HepG2 (cell line): ENCODE data around the gene TAS1R3. TPM values are rescaled to one million over a fixed set of nuclear protein-coding genes. Genes with fewer than 3 reads are reported as not detected.

Source experiments
- DR1 ChIP-seq: sonication (generic); formaldehyde crosslinking; IDR thresholded peaks from 2 replicates; pipeline ENCODE4 v1.8.0; 2021; ENCODE audit warnings: mild to moderate bottlenecking, missing genetic modification reagents, inconsistent platforms
- NFKBIZ ChIP-seq: IDR thresholded peaks from 2 replicates; pipeline ENCODE4 v1.6.1; 2018; ENCODE audit warnings: missing genetic modification reagents, missing compliant biosample characterization
- PHF5A ChIP-seq: IDR thresholded peaks from one replicate; pipeline ENCODE4 v1.6.1; 2018; ENCODE audit warnings: low read depth, missing genetic modification reagents; ENCODE audit not compliant: unreplicated experiment
- PRPF4 ChIP-seq: fragments of 200-400 bp; formaldehyde crosslinking; IDR thresholded peaks from 2 replicates; pipeline ENCODE4 v1.6.1; 2016; ENCODE audit warnings: low read length, low read depth; ENCODE audit not compliant: poor library complexity, severe bottlenecking
- RBM39 ChIP-seq: fragments of 200-400 bp; formaldehyde crosslinking; IDR thresholded peaks from one replicate; pipeline ENCODE4 v1.6.1; 2018; ENCODE audit warnings: antibody characterized with exemption, mild to moderate bottlenecking, low read depth, low read length; ENCODE audit not compliant: poor library complexity, severe bottlenecking
- ZNF235 ChIP-seq: sonication (generic); formaldehyde crosslinking; IDR thresholded peaks from 2 replicates; pipeline ENCODE4 v1.8.1; 2023; ENCODE audit warnings: mild to moderate bottlenecking, missing genetic modification reagents, borderline replicate concordance
- polyA plus RNA-seq, 8 experiments: library from polyadenylated mRNA; depleted of rRNA in 3 of 8; stranded (reverse) in 7 of 8; unstranded in 1 of 8; fragments of >200 nt; fragmentation: Illumina TruSeq in 4 of 8; extraction: Trizol in 4 of 8; gene quantifications; 2 replicates each; pipeline versions ENCODE4 v1.2.1 to v1.2.3, GENCODE V29; 2011 to 2016; ENCODE audit warnings: low read depth in 4 of 8, missing spikeins in 1 of 8, mixed read lengths in 1 of 8; ENCODE audit not compliant: insufficient read depth in 1 of 8
- total RNA-seq, 5 experiments: library from RNA; depleted of rRNA; stranded (reverse); fragments of >200 nt; fragmentation: Illumina TruSeq; extraction: Trizol; gene quantifications; 2 replicates each; pipeline ENCODE4 v1.2.3, GENCODE V29; 2016; ENCODE audit warnings: low read depth in 1 of 5
- TF ChIP-seq, protein P1 (sequence below): sonication (generic); formaldehyde crosslinking; IDR thresholded peaks from 2 replicates; pipeline ENCODE4 v1.5.1; 2020; ENCODE audit warnings: missing genetic modification reagents, mild to moderate bottlenecking, borderline replicate concordance
- TF ChIP-seq, protein P2 (sequence below): IDR thresholded peaks from 2 replicates; pipeline ENCODE4 v1.6.1; 2016
- TF ChIP-seq, protein P3 (sequence below): sonication (generic); formaldehyde crosslinking; IDR thresholded peaks from 2 replicates; pipeline ENCODE4 v1.4.0; 2020; ENCODE audit warnings: mild to moderate bottlenecking, missing genetic modification reagents
- TF ChIP-seq, protein P4 (sequence below): sonication (generic); formaldehyde crosslinking; conservative IDR thresholded peaks from 2 replicates; pipeline ENCODE4 v1.4.0; 2020; ENCODE audit warnings: missing genetic modification reagents
- TF ChIP-seq, protein P5 (sequence below): sonication (generic); formaldehyde crosslinking; IDR thresholded peaks from 2 replicates; pipeline ENCODE4 v1.4.0; 2020; ENCODE audit warnings: missing genetic modification reagents

Gene TAS1R3
- total and polyA plus RNA-seq, 2 of the 13 experiments (the other 11 are each of a cell fraction or from before 2014, with no cell fraction given), result 0.13 to 0.15 TPM

DNA sequence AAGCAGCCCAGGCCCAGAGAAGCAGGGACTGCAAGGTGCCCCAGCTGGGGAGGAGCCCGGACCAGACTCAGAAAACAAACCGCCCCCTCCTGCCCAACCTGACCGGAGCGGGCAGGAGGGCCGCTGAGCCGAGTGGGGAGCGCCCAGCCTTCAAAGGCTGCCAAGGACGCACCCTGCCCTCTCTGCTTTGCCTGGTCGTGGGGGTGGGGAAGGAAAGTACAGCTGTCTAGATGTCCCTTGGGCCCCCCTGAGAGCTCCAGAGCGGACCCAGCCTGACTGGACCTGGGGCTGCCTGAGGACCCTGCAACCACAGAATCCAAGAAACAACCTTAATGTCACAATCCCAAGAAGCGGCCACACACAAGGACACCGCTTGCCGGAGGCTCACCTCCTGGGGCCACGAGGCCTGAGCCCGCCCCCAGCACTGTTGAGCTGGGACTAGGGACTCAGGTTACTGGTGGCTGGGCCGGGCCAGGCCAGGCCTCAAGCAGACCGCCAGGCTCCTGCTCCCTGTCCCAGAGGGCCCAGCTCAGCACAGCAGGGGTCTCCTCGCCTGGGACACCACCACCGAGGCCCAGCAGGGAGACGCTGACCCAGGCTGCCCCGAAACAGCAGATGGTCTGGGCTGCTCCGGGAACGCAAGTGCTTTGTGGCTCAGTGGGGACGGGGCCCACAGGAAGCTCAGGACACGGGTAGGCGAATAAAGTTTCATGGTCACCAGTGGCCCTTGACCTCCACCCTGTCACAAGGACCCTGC, 16.8 kb downstream of the TAS1R3 start (continued):
- TF ChIP-seq PRPF4 (peak; percentile 24), PHF5A (no peak), RBM39 (no peak), DR1 (CRISPR knock-in tag) (no peak), NFKBIZ (CRISPR knock-in tag) (no peak), ZNF235 (CRISPR knock-in tag) (0 out of 2 replicates have a peak, but pooled peaks have one; percentile 66)
- TF ChIP-seq, protein P1, sequence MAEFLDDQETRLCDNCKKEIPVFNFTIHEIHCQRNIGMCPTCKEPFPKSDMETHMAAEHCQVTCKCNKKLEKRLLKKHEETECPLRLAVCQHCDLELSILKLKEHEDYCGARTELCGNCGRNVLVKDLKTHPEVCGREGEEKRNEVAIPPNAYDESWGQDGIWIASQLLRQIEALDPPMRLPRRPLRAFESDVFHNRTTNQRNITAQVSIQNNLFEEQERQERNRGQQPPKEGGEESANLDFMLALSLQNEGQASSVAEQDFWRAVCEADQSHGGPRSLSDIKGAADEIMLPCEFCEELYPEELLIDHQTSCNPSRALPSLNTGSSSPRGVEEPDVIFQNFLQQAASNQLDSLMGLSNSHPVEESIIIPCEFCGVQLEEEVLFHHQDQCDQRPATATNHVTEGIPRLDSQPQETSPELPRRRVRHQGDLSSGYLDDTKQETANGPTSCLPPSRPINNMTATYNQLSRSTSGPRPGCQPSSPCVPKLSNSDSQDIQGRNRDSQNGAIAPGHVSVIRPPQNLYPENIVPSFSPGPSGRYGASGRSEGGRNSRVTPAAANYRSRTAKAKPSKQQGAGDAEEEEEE (CRISPR knock-in tag), result 0 out of 2 replicates have a peak, but pooled peaks have one; percentile 59
- TF ChIP-seq, protein P2, sequence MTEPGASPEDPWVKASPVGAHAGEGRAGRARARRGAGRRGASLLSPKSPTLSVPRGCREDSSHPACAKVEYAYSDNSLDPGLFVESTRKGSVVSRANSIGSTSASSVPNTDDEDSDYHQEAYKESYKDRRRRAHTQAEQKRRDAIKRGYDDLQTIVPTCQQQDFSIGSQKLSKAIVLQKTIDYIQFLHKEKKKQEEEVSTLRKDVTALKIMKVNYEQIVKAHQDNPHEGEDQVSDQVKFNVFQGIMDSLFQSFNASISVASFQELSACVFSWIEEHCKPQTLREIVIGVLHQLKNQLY (CRISPR knock-in tag), result no peak
- TF ChIP-seq, protein P3, sequence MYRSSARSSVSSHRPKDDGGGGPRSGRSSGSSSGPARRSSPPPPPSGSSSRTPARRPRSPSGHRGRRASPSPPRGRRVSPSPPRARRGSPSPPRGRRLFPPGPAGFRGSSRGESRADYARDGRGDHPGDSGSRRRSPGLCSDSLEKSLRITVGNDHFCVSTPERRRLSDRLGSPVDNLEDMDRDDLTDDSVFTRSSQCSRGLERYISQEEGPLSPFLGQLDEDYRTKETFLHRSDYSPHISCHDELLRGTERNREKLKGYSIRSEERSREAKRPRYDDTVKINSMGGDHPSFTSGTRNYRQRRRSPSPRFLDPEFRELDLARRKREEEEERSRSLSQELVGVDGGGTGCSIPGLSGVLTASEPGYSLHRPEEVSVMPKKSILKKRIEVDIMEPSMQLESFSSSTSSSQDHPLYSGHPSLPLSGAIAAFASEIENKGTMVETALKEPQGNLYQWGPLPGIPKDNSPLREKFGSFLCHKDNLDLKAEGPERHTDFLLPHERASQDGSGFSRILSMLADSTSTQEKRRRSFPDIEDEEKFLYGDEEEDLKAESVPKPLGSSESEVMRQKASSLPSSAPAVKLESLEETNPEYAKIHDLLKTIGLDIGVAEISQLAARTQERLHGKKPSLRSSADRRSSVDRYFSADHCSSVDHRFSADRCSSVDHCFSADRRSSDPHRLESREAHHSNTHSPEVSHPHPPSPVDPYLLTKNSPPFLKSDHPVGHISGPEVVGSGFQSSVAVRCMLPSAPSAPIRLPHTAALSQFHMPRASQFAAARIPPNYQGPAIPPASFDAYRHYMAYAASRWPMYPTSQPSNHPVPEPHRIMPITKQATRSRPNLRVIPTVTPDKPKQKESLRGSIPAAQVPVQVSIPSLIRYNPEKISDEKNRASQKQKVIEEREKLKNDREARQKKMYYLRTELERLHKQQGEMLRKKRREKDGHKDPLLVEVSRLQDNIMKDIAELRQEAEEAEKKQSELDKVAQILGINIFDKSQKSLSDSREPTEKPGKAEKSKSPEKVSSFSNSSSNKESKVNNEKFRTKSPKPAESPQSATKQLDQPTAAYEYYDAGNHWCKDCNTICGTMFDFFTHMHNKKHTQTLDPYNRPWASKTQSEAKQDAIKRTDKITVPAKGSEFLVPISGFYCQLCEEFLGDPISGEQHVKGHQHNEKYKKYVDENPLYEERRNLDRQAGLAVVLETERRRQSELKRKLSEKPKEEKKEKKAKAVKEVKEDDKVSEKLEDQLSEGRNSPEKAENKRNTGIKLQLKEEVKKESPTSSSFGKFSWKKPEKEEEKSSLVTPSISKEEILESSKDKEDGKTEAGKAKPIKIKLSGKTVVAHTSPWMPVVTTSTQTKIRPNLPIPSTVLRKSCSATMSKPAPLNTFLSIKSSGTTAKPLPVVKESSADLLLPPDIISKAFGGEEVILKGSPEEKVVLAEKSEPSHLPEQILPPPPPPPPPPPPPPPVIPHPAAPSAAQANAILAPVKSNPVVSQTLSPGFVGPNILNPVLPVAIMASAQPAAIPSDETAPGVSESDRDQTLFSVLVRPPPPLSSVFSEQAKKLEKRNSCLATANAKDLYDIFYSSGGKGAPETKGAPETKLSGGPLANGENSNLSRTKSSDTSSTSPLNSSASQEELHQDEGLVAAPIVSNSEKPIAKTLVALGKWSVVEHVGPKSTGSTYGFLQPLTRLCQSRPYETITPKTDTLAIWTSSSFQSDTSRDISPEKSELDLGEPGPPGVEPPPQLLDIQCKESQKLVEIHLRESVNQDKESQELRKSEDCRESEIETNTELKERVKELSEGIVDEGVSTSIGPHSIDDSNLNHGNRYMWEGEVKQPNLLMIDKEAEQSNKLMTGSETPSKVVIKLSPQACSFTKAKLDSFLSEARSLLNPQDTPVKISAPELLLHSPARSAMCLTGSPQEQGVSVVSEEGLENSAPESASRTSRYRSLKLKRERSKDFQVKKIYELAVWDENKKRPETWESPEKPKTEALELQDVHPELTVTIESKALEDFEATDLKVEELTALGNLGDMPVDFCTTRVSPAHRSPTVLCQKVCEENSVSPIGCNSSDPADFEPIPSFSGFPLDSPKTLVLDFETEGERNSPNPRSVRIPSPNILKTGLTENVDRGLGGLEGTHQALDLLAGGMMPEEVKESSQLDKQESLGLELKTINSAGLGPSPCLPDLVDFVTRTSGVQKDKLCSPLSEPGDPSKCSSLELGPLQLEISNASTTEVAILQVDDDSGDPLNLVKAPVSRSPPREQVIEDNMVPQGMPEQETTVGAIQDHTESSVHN, result no peak
- TF ChIP-seq, protein P4, sequence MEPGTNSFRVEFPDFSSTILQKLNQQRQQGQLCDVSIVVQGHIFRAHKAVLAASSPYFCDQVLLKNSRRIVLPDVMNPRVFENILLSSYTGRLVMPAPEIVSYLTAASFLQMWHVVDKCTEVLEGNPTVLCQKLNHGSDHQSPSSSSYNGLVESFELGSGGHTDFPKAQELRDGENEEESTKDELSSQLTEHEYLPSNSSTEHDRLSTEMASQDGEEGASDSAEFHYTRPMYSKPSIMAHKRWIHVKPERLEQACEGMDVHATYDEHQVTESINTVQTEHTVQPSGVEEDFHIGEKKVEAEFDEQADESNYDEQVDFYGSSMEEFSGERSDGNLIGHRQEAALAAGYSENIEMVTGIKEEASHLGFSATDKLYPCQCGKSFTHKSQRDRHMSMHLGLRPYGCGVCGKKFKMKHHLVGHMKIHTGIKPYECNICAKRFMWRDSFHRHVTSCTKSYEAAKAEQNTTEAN (CRISPR knock-in tag), result no peak
- TF ChIP-seq, protein P5, sequence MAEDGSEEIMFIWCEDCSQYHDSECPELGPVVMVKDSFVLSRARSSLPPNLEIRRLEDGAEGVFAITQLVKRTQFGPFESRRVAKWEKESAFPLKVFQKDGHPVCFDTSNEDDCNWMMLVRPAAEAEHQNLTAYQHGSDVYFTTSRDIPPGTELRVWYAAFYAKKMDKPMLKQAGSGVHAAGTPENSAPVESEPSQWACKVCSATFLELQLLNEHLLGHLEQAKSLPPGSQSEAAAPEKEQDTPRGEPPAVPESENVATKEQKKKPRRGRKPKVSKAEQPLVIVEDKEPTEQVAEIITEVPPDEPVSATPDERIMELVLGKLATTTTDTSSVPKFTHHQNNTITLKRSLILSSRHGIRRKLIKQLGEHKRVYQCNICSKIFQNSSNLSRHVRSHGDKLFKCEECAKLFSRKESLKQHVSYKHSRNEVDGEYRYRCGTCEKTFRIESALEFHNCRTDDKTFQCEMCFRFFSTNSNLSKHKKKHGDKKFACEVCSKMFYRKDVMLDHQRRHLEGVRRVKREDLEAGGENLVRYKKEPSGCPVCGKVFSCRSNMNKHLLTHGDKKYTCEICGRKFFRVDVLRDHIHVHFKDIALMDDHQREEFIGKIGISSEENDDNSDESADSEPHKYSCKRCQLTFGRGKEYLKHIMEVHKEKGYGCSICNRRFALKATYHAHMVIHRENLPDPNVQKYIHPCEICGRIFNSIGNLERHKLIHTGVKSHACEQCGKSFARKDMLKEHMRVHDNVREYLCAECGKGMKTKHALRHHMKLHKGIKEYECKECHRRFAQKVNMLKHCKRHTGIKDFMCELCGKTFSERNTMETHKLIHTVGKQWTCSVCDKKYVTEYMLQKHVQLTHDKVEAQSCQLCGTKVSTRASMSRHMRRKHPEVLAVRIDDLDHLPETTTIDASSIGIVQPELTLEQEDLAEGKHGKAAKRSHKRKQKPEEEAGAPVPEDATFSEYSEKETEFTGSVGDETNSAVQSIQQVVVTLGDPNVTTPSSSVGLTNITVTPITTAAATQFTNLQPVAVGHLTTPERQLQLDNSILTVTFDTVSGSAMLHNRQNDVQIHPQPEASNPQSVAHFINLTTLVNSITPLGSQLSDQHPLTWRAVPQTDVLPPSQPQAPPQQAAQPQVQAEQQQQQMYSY (CRISPR knock-in tag), result no peak
